Endothelial cell of umbilical vein (primary cell): ENCODE measurements around the gene LRCH1. TPM values are rescaled to one million over a fixed set of nuclear protein-coding genes. Genes with fewer than 3 reads are reported as not detected.

Experiments
- BruUV-seq: library from RNA; stranded (reverse); fragments of 400-500 nt; replicated peaks from 2 replicates; lab custom pipeline; 2021; lab: Mats Ljungman, UMichigan
- CTCF ChIA-PET: fragments of 300-600, 350-600 bp; sonication (Branson Sonifier 250); formaldehyde crosslinking; loops from one replicate; lab custom pipeline; 2021; ENCODE audit warnings: antibody characterized with exemption, inconsistent platforms; lab: Charles Lee
- POLR2A ChIA-PET: fragments of 300-600, 350-600 bp; sonication (Branson Sonifier 250); formaldehyde crosslinking; loops from one replicate; lab custom pipeline; 2021; ENCODE audit warnings: antibody characterized with exemption, inconsistent platforms; lab: Charles Lee
- DNase-seq: peaks from one replicate; pipeline ENCODE4 v3.0.0-alpha.2; 2011; ENCODE audit warnings: low read depth, low spot score
- FAIRE-seq: peaks from 2 replicates; lab custom pipeline; 2011; peaks lifted over from hg19 to GRCh38; lab: Jason Lieb, UNC
- H2AFZ ChIP-seq: 2 replicates; pipeline ENCODE4 v1.6.0; 2012; ENCODE audit warnings: low read depth, low read length, control low read depth, inconsistent platforms
- H3K27ac ChIP-seq: 2 replicates; pipeline ENCODE4 v1.5.1; 2011; ENCODE audit warnings: low read depth, mild to moderate bottlenecking, control low read depth, low read length, moderate library complexity; ENCODE audit not compliant: insufficient read depth
- H3K27me3 ChIP-seq, 2 experiments: 2 replicates each; pipeline versions ENCODE4 v1.6.0 to v1.6.1; 2011; ENCODE audit warnings: low read length in 2 of 2, mixed read lengths in 1 of 2; ENCODE audit not compliant: control insufficient read depth in 2 of 2, insufficient read depth in 2 of 2
- H3K36me3 ChIP-seq, 2 experiments: 2 replicates in 1 of 2; 3 replicates in 1 of 2; pipeline ENCODE4 v1.5.1; 2011; ENCODE audit warnings: low read length in 2 of 2, mild to moderate bottlenecking in 1 of 2, moderate library complexity in 1 of 2; ENCODE audit not compliant: control insufficient read depth in 2 of 2, insufficient read depth in 2 of 2; ENCODE audit errors: extremely low read depth in 1 of 2
- H3K4me1 ChIP-seq: 3 replicates; pipeline ENCODE4 v1.5.1; 2011; ENCODE audit warnings: mild to moderate bottlenecking, low read length; ENCODE audit not compliant: control insufficient read depth, insufficient read depth; ENCODE audit errors: extremely low read depth
- H3K4me2 ChIP-seq: 2 replicates; pipeline ENCODE4 v1.6.1; 2011; ENCODE audit warnings: low read length, control low read depth, mixed read lengths; ENCODE audit not compliant: insufficient read depth
- H3K4me3 ChIP-seq, 3 experiments: fragments of 200-600 bp in 1 of 3; sonication (generic), shearing (Covaris generic) in 1 of 3; replicated peaks in 1 of 3; 2 replicates each; pipeline ENCODE4 v1.5.1; 2011 to 2016; ENCODE audit warnings: control low read depth in 3 of 3, low read length in 3 of 3, mild to moderate bottlenecking in 2 of 3, inconsistent platforms in 1 of 3, low read depth in 1 of 3, moderate library complexity in 1 of 3; ENCODE audit not compliant: insufficient read depth in 1 of 3
- H3K79me2 ChIP-seq: 2 replicates; pipeline ENCODE4 v1.6.0; 2012; ENCODE audit warnings: low read length, inconsistent platforms; ENCODE audit not compliant: control insufficient read depth, insufficient read depth
- H3K9ac ChIP-seq: replicated peaks from 2 replicates; pipeline ENCODE3; 2011; ENCODE audit warnings: low read length, control low read depth; ENCODE audit not compliant: insufficient read depth; ENCODE audit errors: extremely low read depth
- H3K9me1 ChIP-seq: replicated peaks from 3 replicates; pipeline ENCODE4 v1.6.0; 2011; ENCODE audit warnings: mild to moderate bottlenecking, low read length; ENCODE audit not compliant: control insufficient read depth, insufficient read depth; ENCODE audit errors: extremely low read depth
- H3K9me3 ChIP-seq: replicated peaks from 2 replicates; pipeline ENCODE4 v1.5.1; 2012; ENCODE audit warnings: low read length, inconsistent platforms; ENCODE audit not compliant: control insufficient read depth, insufficient read depth
- H4K20me1 ChIP-seq: replicated peaks from 2 replicates; pipeline ENCODE3; 2011; ENCODE audit warnings: mild to moderate bottlenecking, low read length; ENCODE audit not compliant: control insufficient read depth, insufficient read depth; ENCODE audit errors: extremely low read depth
- EZH2 ChIP-seq: IDR thresholded peaks from 2 replicates; pipeline ENCODE4 v1.6.1; 2012; ENCODE audit warnings: borderline replicate concordance, low read depth, mild to moderate bottlenecking, moderate library complexity, low read length, inconsistent platforms; ENCODE audit not compliant: severe bottlenecking
- FOS ChIP-seq: IDR thresholded peaks from 2 replicates; pipeline ENCODE4 v1.6.1; 2011; ENCODE audit warnings: mild to moderate bottlenecking, low read length, moderate library complexity, borderline replicate concordance; ENCODE audit not compliant: insufficient read depth
- GATA2 ChIP-seq: IDR thresholded peaks from 2 replicates; pipeline ENCODE4 v1.7.0; 2011; ENCODE audit warnings: low read depth, mild to moderate bottlenecking, moderate library complexity, mixed read lengths, low read length; ENCODE audit not compliant: insufficient read length, insufficient read depth
- JUN ChIP-seq: IDR thresholded peaks from 2 replicates; pipeline ENCODE4 v1.6.1; 2011; ENCODE audit warnings: borderline replicate concordance, low read depth; ENCODE audit not compliant: insufficient read length, insufficient read depth
- MAX ChIP-seq: IDR thresholded peaks from 2 replicates; pipeline ENCODE4 v1.6.1; 2011; ENCODE audit not compliant: insufficient read depth, insufficient read length
- MYC ChIP-seq: IDR thresholded peaks from one replicate; pipeline ENCODE4 v1.6.1; 2011; ENCODE audit warnings: mild to moderate bottlenecking, low read depth, low read length
- POLR2A ChIP-seq: IDR thresholded peaks from 2 replicates; pipeline ENCODE4 v1.6.1; 2012; ENCODE audit warnings: low read depth, mild to moderate bottlenecking, control low read depth, low read length
- POLR2AphosphoS5 ChIP-seq: IDR thresholded peaks from 2 replicates; pipeline ENCODE4 v1.6.1; 2012; ENCODE audit warnings: low read depth, mild to moderate bottlenecking, control low read depth, low read length, moderate library complexity; ENCODE audit not compliant: insufficient read depth
- dilution Hi-C: fragments of 300-500 bp; cut with MboI; formaldehyde crosslinking; loops from one replicate; pipeline ENCODE4 v1.15.0; 2019; ENCODE audit warnings: low sequenced_read_pairs; ENCODE audit not compliant: extremely low pct_ligation_motif_present
- intact Hi-C: fragments of 100-400 bp; cut with micrococcal nuclease; formaldehyde crosslinking; loops from one replicate; pipeline ENCODE4 v1.10.0; 2022
- polyA plus RNA-seq, 4 experiments: library from polyadenylated mRNA; depleted of rRNA in 3 of 4; stranded (reverse) in 3 of 4; unstranded in 1 of 4; fragments of >200 nt; gene quantifications; 2 replicates each; pipeline versions ENCODE4 v1.2.1 to v1.2.3, GENCODE V29; 2011 to 2012; ENCODE audit warnings: missing spikeins in 1 of 4
- total RNA-seq: library from RNA; stranded (reverse); gene quantifications from 2 replicates; pipeline ENCODE4 v1.2.3, GENCODE V29; 2021
- TF ChIP-seq, protein P1 (sequence below), 2 donors: IDR thresholded peaks; 1 replicate in 1 of 2; 2 replicates in 1 of 2; pipeline ENCODE4 v1.5.1; 2011; ENCODE audit warnings: low read length in 2 of 2, mild to moderate bottlenecking in 2 of 2, moderate library complexity in 2 of 2, control low read depth in 1 of 2, inconsistent platforms in 1 of 2, low read depth in 1 of 2; ENCODE audit not compliant: insufficient read depth in 1 of 2; ENCODE audit errors: extremely low read depth in 1 of 2

LRCH1 gene
- total and polyA plus RNA-seq, 2 donors (not counting 3 experiments of a cell fraction or from before 2014, with no cell fraction given), result 5.4 to 16.5 TPM

DNA sequence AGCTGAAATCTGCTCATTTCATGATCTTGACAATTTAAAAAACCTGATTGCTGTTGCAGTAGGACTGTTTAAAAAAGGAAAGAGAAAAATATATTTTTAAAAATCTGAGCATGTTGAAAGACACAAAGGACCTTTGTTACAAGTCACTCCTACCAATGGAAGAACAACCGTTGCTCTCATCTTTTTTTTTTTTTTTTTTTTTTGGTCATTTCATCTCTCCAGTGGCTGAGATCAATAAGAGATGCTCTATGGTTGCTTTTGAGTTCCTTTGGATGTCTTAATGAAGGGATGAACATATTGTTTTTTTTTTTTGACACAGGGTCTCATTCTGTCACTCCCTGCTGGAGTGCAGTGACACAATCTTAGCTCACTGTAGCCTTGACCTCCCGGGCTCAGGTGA is 29.2 kb downstream of the LRCH1 start:
- CTCF ChIA-PET, result interaction anchor here (1.3 kb wide), 1 partner anchor 13 kb away, joined by 5 read pairs; no protein-coding TSS in a partner anchor

More for the DNA sequence above, 29.2 kb downstream of the LRCH1 start:
- H3K9me3 ChIP-seq, result no peaks in the 10 kb centered on the region
- no TSS peak for BruUV-seq
- TF ChIP-seq EZH2 (no peak), MYC (no peak), JUN (no peak), POLR2AphosphoS5 (no peak), FOS (no peak), MAX (no peak), GATA2 (no peak), POLR2A (no peak)
- TF ChIP-seq, protein P1, sequence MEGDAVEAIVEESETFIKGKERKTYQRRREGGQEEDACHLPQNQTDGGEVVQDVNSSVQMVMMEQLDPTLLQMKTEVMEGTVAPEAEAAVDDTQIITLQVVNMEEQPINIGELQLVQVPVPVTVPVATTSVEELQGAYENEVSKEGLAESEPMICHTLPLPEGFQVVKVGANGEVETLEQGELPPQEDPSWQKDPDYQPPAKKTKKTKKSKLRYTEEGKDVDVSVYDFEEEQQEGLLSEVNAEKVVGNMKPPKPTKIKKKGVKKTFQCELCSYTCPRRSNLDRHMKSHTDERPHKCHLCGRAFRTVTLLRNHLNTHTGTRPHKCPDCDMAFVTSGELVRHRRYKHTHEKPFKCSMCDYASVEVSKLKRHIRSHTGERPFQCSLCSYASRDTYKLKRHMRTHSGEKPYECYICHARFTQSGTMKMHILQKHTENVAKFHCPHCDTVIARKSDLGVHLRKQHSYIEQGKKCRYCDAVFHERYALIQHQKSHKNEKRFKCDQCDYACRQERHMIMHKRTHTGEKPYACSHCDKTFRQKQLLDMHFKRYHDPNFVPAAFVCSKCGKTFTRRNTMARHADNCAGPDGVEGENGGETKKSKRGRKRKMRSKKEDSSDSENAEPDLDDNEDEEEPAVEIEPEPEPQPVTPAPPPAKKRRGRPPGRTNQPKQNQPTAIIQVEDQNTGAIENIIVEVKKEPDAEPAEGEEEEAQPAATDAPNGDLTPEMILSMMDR (IDR thresholded peaks at IDR 0.05; ENCODE audit: extremely low read depth in 1 of 2, insufficient read depth in 1 of 2, low read depth in 1 of 2, low read length in 2 of 2), result no peak
- H3K27ac ChIP-seq, result no peak overlapping the region
- FAIRE-seq (no peak), DNase-seq (no peak)
- dilution Hi-C loops (no loop called here), intact Hi-C loops (no loop called here)
- no peaks in the 10 kb centered on the region for H3K4me1 ChIP-seq
- H3K9ac ChIP-seq, result no peak overlapping the region
- POLR2A ChIA-PET, result no interaction called here
- no peaks in the 10 kb centered on the region for H4K20me1 ChIP-seq
- H3K4me2 ChIP-seq, result no peak overlapping the region
- H3K9me1 ChIP-seq, result no peaks in the 10 kb centered on the region
- H3K4me3 ChIP-seq, result no peak overlapping the region
- H3K79me2 ChIP-seq, result peaks cover 25% of the 10 kb centered on the region
- no peaks in the 10 kb centered on the region for H3K36me3 ChIP-seq
- H3K27me3 ChIP-seq, result no peaks in the 10 kb centered on the region
- H2AFZ ChIP-seq, result no peak overlapping the region
